PC-3 (cell line): Measurements from ENCODE around the gene ADAP2.

Experiments used
- CTCF ChIP-seq: fragments of 300-600 bp; sonication (generic); conservative IDR thresholded peaks from 2 replicates; pipeline ENCODE4 v1.5.1; 2017; ENCODE audit warnings: antibody characterized with exemption, low read depth, mild to moderate bottlenecking, low read length
- EZH2 ChIP-seq: fragments of 300-600 bp; sonication (generic); IDR thresholded peaks from one replicate; pipeline ENCODE4 v1.6.1; 2017; ENCODE audit warnings: antibody characterized with exemption, mild to moderate bottlenecking, low read length; ENCODE audit not compliant: unreplicated experiment
- EZH2phosphoT487 ChIP-seq: fragments of 300-600 bp; sonication (generic); IDR thresholded peaks from 2 replicates; pipeline ENCODE4 v1.6.1; 2018; ENCODE audit warnings: mild to moderate bottlenecking, antibody characterized with exemption, low read length, borderline replicate concordance

- TF ChIP-seq CTCF (no peak), EZH2 (no peak), EZH2phosphoT487 (no peak)
Measured at GRCh38 chr17:31008374-31009041, 86.8 kb downstream of the ADAP2 start.
